ENCODE results near the gene THOC6.

Gene THOC6

DNA sequence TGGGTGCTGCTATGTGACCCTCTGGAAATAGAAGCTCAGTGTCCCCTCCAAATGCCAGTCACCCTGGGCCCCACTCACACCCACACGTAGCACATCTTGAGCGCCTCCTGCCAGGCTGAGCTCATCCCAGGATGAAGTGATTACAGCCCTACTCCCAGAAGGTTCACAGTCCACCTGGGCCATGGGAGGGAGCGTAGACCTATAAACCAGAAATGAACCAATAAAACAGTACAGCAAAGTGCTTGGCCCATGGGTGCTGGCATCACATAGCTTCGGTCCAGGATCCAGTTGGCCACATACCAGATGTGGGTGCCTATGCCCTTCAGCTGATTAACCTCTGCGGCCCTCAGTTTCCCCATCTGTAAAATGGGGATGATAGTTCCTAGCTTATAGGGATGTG, 15.1 kb downstream of the THOC6 start:
- no peak for TF ChIP-seq GATA3 (IDR thresholded peaks at IDR 0.05; ENCODE audit: low read depth, low read length)
- no peak for TF ChIP-seq GATA2 (IDR thresholded peaks at IDR 0.05; ENCODE audit: low read depth, low read length)

DNA sequence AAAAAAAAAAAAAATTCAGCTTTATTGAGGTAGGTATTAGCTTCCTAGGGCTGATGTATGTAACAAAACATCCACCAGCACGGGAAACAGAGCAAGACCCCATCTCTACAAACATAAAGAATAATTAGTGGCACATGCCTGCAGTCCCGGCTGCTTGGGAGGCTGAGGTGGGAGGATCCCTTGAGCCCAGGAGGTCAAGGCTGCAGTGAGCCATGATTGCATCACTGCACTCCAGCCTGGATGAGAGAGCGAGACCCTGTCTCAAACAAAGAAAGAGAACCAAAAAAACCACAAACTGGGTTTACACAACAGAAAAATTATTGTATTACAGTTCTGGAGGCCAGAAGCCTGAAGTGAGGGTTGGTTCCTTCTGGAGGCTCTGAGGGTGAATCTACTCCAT, 18.5 kb downstream of the THOC6 start:
- TF ChIP-seq GATA2 (IDR thresholded peaks at IDR 0.05; ENCODE audit: low read depth, low read length) = no peak
- TF ChIP-seq GATA3 (IDR thresholded peaks at IDR 0.05; ENCODE audit: low read depth, low read length) = no peak

DNA sequence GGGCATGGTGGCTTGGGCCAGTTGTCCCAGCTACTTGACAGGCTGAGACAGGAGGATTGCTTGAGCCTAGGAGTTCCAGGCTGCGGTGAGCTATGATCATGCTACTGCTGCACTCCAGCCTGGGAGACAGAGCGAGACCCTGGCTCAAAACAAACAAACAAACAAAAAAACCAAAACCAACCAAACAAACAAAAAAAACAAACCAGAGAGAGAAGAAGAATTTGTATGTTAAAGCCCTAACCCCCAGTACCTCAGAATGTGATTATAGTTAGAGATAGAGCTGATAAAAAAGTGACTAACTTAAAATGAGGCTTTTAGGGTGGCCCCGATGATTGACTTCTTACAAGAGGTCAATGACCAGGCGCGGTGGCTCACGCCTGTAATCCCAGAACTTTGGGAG, 20.9 kb downstream of the THOC6 start:
- no peak for TF ChIP-seq GATA2 (IDR thresholded peaks at IDR 0.05; ENCODE audit: low read depth, low read length)
- no peak for TF ChIP-seq GATA3 (IDR thresholded peaks at IDR 0.05; ENCODE audit: low read depth, low read length)

DNA sequence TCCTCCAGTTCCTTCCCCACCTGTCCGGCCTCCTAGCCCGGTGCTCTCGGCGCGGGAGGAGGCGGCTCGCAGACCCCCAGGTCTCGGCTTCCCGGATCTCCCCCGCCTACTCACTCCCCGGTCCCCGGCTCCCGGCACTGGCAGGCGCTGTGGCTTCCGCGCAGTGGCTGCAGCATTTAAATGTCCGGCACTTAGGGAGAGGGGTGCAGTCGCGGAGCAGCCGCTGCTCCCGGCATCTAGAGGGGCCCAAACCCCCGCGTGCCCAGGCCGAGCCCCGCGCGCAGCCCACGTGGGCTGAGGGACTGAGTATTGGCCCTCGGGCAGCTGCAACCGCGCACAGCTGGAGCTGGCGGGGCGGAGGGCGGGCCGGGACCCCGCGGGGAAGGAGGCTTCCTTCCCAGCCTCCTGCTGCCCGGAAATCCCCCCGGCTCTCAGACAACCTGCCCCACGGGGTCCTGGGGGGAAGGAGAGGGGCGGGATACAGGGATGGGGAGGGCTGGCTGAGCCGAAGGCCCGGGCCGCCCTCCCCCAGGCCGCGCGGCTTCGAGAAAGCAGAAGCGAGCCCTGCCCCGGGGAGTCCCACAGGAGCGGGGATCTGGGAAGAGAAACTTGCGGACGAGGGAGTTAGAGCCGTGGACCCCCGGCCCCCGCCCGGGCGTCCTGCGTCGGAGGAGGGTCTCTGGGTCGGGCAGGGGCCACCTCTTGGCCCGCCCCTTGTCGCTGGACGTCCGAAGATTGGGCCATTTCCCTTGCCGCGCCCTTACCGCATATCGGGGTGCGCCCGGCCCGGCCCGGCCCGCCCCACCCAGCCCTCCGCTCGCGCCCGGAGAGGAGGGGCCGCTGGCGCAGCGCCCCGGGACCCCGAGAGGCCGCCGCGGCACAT, 22.2 kb downstream of the THOC6 start, which contains the start of gene MMP25:
Gene MMP25, plus strand, starts transcription at position 804 of the 883 bp plus-strand sequence. CDS start 357 bp downstream, outside the sequence.
- TF ChIP-seq GATA2 (IDR thresholded peaks at IDR 0.05; ENCODE audit: low read depth, low read length) (no peak), GATA3 (IDR thresholded peaks at IDR 0.05; ENCODE audit: low read depth, low read length) (no peak)

DNA sequence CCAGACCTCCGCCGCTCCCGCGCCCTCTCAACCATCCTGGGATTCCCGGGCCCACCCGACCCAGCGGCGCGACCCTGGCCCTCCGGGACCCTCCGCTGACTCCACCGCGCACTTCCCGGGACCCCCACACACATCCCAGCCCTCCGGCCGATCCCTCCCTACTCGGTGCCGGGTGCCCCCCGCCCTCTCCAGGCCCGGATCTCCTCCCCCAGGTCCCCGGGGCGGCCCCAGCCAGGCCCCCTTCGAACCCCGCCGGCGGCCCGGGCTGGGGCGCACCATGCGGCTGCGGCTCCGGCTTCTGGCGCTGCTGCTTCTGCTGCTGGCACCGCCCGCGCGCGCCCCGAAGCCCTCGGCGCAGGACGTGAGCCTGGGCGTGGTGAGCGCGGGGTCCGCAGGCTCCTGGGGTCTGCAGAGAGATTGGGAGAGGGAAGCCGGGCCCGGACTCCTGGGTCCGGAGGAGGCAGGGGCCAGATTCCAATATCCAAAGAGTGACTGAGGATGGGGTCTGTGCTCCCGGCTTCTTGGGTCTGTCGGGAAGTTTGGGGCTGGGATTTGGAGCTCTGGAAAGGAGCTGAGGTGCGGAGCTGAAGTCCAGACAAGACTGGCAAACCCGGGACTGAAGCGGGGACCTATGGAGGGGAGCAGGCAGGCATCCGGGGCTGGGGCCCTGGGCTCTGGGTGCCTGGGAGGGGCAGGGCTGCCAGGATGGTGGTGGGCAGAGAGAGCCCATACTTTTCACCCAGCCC, 23.0 kb downstream of the THOC6 start:
- TF ChIP-seq GATA3 (IDR thresholded peaks at IDR 0.05; ENCODE audit: low read depth, low read length) = no peak
- TF ChIP-seq GATA2 (IDR thresholded peaks at IDR 0.05; ENCODE audit: low read depth, low read length) = no peak

DNA sequence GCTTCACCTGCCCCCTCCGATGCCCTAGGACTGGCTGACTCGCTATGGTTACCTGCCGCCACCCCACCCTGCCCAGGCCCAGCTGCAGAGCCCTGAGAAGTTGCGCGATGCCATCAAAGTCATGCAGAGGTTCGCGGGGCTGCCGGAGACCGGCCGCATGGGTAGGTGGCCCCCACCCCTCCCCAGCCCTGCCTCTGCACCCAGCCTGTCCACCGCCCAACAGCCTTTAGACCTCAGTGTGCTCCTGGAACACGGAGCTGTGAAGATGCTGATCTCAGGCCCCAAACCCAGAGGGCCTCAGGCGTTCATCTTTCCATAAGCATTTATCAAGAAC, 23.5 kb downstream of the THOC6 start:
- TF ChIP-seq GATA2 (IDR thresholded peaks at IDR 0.05; ENCODE audit: low read depth, low read length) (no peak), GATA3 (IDR thresholded peaks at IDR 0.05; ENCODE audit: low read depth, low read length) (no peak)

DNA sequence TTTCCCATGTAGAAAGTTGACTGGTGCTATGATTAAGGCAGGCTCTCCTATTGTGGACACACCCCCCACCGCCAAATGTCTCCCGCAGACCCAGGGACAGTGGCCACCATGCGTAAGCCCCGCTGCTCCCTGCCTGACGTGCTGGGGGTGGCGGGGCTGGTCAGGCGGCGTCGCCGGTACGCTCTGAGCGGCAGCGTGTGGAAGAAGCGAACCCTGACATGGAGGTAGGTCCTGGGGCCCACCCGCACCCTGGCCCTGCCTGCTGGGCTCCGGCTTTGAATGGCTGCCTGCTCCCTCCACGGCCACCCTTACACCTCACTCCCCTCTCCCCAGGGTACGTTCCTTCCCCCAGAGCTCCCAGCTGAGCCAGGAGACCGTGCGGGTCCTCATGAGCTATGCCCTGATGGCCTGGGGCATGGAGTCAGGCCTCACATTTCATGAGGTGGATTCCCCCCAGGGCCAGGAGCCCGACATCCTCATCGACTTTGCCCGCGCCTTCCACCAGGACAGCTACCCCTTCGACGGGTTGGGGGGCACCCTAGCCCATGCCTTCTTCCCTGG, 26.2 kb downstream of the THOC6 start:
- no peak for TF ChIP-seq GATA2 (IDR thresholded peaks at IDR 0.05; ENCODE audit: low read depth, low read length)
- TF ChIP-seq GATA3 (IDR thresholded peaks at IDR 0.05; ENCODE audit: low read depth, low read length) = no peak

DNA sequence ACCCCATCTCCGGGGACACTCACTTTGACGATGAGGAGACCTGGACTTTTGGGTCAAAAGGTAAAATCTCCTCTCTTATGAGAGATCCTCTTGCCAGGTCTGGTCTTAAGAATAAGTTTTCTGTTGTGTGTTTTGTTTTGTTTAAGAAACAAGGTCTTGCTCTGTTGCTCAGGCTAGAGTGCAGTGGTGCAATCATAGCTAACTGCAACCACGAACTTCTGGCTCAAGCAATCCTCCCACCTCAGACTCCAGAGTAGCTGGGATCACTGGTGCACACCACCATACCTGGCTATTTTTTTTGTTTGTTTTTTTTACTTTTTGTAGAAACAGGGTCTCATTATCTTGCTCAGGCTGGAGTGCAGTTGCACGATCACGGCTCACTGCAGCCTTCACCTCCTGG, 26.7 kb downstream of the THOC6 start:
- TF ChIP-seq GATA2 (IDR thresholded peaks at IDR 0.05; ENCODE audit: low read depth, low read length) (no peak), GATA3 (IDR thresholded peaks at IDR 0.05; ENCODE audit: low read depth, low read length) (no peak)

DNA sequence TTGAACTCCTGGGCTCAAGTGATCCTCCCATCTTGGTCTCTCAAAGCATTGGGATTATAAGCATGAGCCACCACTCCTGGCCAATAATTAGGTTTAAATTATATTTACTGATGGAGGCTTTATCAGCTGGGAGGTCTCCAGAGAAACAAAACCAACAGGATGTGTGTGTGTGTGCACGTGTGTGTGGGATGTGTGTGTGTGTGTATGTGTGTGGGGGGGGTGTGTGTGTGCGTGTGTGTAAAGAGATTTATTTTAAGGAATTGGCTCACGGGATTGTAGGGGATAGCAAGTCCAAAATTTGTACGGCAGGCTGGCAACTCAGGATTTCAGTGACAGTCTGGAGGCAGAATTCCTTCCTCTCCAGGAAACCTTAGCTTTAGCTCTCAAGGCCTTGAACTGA, 27.2 kb downstream of the THOC6 start:
- TF ChIP-seq GATA2 (IDR thresholded peaks at IDR 0.05; ENCODE audit: low read depth, low read length) (no peak), GATA3 (IDR thresholded peaks at IDR 0.05; ENCODE audit: low read depth, low read length) (no peak)

DNA sequence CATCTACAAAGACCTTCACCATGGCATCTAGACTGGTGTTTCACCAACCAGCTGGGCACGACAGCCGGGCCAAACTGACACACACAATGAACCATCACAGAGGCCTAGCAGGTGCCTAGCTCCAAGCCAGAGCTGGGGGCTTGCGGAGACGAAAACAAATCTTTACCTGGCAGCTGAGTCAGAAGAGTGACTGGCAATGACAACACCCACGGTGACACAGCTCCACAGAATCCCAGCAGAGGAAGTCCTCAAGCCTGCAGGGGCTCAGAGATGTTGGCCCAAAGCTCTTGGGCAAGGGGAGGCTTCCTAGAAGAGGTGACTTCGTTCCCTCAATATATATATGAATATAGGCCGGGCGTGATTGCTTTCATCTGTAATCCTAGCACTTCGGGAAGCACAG, 27.7 kb downstream of the THOC6 start:
- TF ChIP-seq GATA2 (IDR thresholded peaks at IDR 0.05; ENCODE audit: low read depth, low read length) = no peak
- no peak for TF ChIP-seq GATA3 (IDR thresholded peaks at IDR 0.05; ENCODE audit: low read depth, low read length)

DNA sequence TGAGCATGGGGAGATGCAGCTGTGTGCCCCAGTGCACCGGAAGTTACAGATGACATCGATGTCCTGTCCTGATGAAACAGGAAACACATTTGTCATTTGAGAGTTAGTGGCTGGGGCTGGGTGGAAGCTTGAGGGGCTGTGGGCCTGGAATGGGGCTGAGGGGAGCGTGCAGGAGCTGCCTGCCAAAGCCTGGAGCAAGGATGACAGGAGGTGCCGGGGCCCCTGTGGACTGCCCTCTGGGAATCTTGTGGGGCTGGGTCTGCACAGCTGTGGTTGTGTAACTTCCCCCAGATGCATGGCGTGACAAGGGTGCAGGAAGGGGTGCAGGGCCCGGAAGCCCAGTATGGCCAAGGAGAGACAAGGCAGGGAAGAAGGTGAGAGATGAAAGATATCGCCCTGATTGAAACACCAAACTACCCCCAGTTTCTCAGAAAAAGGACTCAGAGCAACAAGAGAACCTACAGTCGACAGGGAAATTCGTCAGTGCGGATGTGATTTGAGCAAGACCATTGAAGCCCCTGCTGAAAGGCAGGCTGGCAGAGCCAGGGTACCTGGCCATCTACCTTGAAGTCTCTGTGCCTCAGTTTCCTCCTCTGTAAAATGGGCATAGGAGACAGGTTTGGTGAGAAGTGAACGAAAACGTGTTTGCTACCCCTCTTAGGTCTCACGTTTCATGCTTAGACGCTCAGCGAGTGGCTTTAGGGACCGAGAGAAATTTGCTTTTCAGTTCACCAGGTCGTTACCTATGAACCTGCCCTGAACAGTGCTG, 31.3 kb downstream of the THOC6 start:
- TF ChIP-seq GATA3 (IDR thresholded peaks at IDR 0.05; ENCODE audit: low read depth, low read length) = no peak
- no peak for TF ChIP-seq GATA2 (IDR thresholded peaks at IDR 0.05; ENCODE audit: low read depth, low read length)

DNA sequence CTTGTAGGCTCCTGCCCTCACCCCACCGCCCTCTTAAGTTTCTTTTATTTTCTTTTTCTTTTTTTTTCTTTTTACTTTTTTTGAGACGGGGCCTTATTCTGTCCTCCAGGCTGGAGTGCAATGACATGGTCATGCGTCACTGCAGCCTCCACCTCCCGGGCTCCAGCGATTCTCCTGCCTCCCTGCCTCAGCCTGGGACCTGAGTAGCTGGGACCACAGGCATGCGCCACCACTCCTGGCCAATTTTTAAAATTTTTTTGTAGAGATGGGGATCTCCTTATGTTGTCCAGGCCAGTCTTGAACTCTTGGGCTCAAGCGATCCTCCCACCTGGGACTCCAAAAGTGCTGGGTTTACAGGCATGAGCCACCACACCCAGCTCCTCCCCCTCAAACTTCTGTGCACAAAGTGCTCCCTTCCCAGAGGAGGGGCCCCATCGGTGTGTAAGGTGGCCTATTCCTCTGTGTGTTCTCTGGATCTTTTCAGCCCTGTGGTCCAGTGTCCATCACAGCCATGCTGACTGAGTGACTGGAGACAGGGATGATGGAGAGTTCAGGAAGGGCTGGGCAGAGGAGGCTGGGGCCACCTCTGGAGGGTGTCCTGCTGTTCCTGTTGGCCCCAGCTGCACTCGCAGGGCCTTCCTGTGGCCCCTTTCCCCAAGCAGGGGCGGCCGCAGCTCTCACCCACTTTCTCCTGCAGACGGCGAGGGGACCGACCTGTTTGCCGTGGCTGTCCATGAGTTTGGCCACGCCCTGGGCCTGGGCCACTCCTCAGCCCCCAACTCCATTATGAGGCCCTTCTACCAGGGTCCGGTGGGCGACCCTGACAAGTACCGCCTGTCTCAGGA, 32.7 kb downstream of the THOC6 start:
- TF ChIP-seq GATA2 (IDR thresholded peaks at IDR 0.05; ENCODE audit: low read depth, low read length) = no peak
- TF ChIP-seq GATA3 (IDR thresholded peaks at IDR 0.05; ENCODE audit: low read depth, low read length) = no peak
